ENCODE measurements around the gene APOM.
A peak's percentile ranks its signal among the peaks of the same experiment; 100 is the strongest.

APOM gene

DNA sequence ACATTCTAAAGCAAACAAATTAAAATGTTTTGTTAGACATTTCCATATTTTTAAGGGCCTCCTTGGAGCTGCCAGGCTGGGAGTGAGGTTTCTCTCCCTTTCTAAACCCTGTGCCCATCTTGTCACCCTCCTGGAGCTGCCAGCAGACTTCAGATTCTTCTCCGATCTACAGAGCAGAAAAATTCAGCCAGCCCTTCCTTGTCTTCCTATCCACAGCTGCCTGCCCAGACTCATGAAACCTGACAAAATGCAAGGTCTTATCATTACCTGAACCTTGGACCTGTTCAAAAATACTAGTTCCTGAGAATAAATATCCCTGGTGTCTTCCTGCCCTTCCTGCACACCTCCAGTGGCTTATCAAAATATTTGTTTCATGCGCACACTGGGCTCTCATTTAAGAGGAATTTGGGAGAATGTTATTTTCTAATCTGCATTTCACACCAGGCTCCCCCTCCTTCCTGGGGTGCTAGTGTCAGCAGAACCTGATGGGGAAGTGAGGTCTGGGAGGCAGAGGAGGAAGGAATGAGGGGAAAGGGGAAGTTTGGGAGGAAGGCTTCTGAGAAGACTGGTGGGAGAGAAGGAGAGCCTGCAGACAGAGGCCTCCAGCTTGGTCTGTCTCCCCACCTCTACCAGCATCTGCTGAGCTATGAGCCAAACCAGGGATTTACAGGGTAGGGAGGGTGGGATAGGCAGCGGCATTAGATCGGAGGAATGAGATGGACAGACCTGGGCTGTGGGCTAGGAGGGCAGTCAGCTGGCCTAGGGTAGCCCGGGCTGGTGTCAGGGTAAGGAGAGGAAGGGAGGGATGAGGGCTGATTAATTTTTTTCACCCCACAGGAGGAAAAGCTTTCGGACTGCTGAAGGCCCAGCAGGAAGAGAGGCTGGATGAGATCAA, 40.8 kb upstream of the APOM start, which contains the start of gene AIF1:
Gene AIF1 (plus strand): TSS at position 551 of the 895 bp plus-strand sequence. CDS start 96 bp downstream, at position 647.
- H3K4me3 ChIP-seq (ENCODE audit: low read depth, low read length): no peak within 1 kb of the TSS
- no peak for DNase-seq (ENCODE audit: low read depth)
- TF ChIP-seq, protein P1, sequence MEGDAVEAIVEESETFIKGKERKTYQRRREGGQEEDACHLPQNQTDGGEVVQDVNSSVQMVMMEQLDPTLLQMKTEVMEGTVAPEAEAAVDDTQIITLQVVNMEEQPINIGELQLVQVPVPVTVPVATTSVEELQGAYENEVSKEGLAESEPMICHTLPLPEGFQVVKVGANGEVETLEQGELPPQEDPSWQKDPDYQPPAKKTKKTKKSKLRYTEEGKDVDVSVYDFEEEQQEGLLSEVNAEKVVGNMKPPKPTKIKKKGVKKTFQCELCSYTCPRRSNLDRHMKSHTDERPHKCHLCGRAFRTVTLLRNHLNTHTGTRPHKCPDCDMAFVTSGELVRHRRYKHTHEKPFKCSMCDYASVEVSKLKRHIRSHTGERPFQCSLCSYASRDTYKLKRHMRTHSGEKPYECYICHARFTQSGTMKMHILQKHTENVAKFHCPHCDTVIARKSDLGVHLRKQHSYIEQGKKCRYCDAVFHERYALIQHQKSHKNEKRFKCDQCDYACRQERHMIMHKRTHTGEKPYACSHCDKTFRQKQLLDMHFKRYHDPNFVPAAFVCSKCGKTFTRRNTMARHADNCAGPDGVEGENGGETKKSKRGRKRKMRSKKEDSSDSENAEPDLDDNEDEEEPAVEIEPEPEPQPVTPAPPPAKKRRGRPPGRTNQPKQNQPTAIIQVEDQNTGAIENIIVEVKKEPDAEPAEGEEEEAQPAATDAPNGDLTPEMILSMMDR (IDR thresholded peaks at IDR 0.05; ENCODE audit: low read depth, low read length, missing control alignments): no peak
- in situ Hi-C loops (cut with HindIII; ENCODE audit: low sequenced_read_pairs): loop anchor here (5.0 kb wide), 1 partner anchor 73 kb away; the partner anchor contains the start of gene DDX39B

- H3K4me3 ChIP-seq (ENCODE audit: low read depth, low read length): no peak overlapping the region
- DNase-seq (ENCODE audit: low read depth): no peak
- TF ChIP-seq, protein P1 (IDR thresholded peaks at IDR 0.05; ENCODE audit: low read depth, low read length, missing control alignments): no peak
- in situ Hi-C loops (cut with HindIII; ENCODE audit: low sequenced_read_pairs): loop anchor here (5.0 kb wide), 1 partner anchor 73 kb away; the partner anchor contains the start of gene DDX39B
Observed at GRCh38 chr6:31615748-31616147, 39.9 kb upstream of the APOM start.

- no peak overlapping the region for H3K4me3 ChIP-seq (ENCODE audit: low read depth, low read length)
- in situ Hi-C loops (cut with HindIII; ENCODE audit: low sequenced_read_pairs): loop anchor here (5.0 kb wide), 1 partner anchor 75 kb away; the partner anchor contains the start of gene DDX39B
- TF ChIP-seq, protein P1 (IDR thresholded peaks at IDR 0.05; ENCODE audit: low read depth, low read length, missing control alignments): no peak
- no peak for DNase-seq (ENCODE audit: low read depth)
Observed at GRCh38 chr6:31617010-31617409, 38.7 kb upstream of the APOM start.

GRCh38 chr6:31619805-31620585, 35.7 kb upstream of the APOM start:
- TF ChIP-seq, protein P1 (IDR thresholded peaks at IDR 0.05; ENCODE audit: low read depth, low read length, missing control alignments): no peak
- DNase-seq (ENCODE audit: low read depth): peak; percentile 97
- H3K4me3 ChIP-seq (ENCODE audit: low read depth, low read length): peak overlapping the region; percentile 96
- in situ Hi-C loops (cut with HindIII; ENCODE audit: low sequenced_read_pairs): loop anchor here (5.0 kb wide), 1 partner anchor 78 kb away; the partner anchor contains the start of gene DDX39B

GRCh38 chr6:31620586-31621319, 34.9 kb upstream of the APOM start, which contains the start of gene PRRC2A:
Gene PRRC2A (plus strand): TSS chr6:31620715. CDS start chr6:31622790, 2,075 bp downstream.
- peak within 1 kb of the TSS; percentile 96 for H3K4me3 ChIP-seq (ENCODE audit: low read depth, low read length)
- TF ChIP-seq, protein P1 (IDR thresholded peaks at IDR 0.05; ENCODE audit: low read depth, low read length, missing control alignments): no peak
- peak; percentile 95 for DNase-seq (ENCODE audit: low read depth)
- in situ Hi-C loops (cut with HindIII; ENCODE audit: low sequenced_read_pairs): no loop called here
